Endometrial microvascular endothelial cells (primary cell): ENCODE results near the gene DGLUCY. TPM values are rescaled to one million over a fixed set of nuclear protein-coding genes. Genes with fewer than 3 reads are reported as not detected.
"Not testable (repeated sequence)": the region's sequence is repeated elsewhere in the genome, so short reads cannot be mapped to it uniquely, and the experiment has no call there.

Source experiments
- in situ Hi-C: cut with HindIII; loops from 2 replicates; pipeline ENCODE4 v1.10.0; 2017; ENCODE audit warnings: low sequenced_read_pairs, low pct_unique_long_range_greater_than_20kb; ENCODE audit errors: inconsistent ontology term
- total RNA-seq: library from RNA; depleted of rRNA; stranded (reverse); fragments of >200 nt; gene quantifications from one replicate; pipeline ENCODE4 v1.2.3, GENCODE V29; 2015; ENCODE audit errors: inconsistent ontology term

The DGLUCY gene, protein sequence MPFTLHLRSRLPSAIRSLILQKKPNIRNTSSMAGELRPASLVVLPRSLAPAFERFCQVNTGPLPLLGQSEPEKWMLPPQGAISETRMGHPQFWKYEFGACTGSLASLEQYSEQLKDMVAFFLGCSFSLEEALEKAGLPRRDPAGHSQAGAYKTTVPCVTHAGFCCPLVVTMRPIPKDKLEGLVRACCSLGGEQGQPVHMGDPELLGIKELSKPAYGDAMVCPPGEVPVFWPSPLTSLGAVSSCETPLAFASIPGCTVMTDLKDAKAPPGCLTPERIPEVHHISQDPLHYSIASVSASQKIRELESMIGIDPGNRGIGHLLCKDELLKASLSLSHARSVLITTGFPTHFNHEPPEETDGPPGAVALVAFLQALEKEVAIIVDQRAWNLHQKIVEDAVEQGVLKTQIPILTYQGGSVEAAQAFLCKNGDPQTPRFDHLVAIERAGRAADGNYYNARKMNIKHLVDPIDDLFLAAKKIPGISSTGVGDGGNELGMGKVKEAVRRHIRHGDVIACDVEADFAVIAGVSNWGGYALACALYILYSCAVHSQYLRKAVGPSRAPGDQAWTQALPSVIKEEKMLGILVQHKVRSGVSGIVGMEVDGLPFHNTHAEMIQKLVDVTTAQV
- total RNA-seq = 36.8 TPM

DNA sequence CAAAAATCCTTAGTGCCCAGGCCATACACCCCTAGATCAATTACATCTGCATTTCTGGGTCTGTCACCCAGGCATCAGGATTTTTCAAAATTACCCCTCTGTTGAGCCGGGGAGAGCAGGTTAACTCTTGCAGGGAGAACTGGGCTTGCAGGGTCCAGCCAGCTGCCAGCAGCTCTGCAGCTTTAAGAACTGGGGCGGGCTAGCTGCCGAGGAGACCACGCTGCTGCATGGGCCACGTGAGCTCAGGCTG is at the start of gene DGLUCY:
DGLUCY (plus strand) TSS at position 245 of the 250 bp plus-strand sequence. CDS start 46,222 bp downstream, outside the sequence.
- in situ Hi-C loops = no loop called here

DNA sequence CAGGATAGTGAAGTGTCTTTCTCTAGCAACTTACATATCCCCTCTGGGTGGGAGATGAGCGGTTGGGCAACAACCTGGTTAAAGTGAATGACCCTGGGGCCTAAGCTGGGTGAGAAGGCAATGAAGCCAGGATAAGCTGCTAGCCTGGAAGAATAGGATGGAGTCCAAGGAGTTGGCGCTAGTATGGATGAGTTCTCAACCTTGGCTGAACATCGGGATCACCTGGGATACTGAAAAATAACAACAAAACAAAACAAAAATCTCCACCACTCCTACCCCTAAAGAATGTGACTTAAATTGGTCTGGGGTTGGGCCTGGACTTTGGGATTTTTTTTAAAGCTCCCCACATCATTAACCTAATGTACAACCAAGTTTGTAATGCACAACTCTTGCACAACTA is 48.6 kb upstream of the DGLUCY start:
- in situ Hi-C loops = loop anchor here (25.0 kb wide), 1 partner anchor 222 kb away; no protein-coding TSS in a partner anchor

DNA sequence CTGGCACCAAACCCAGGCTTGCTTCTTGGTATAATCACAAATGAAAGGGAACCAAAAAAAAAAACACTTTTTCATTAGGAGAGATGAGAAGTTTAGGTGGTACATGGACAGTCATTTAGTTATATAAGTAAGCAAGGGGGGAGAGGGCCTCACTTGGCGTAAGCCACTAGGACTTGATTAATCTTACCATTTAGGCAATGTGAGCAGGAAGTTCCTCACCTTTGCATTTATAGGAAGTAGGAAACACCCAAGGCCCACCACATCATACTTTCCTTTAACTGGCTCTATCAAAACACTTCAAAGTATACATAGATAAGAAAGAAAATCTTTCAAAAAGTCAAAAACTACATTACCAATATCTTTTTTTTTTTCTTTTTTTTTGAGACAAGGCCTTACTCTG is 46.7 kb upstream of the DGLUCY start:
- in situ Hi-C loops = loop anchor here (25.0 kb wide), 1 partner anchor 220 kb away; no protein-coding TSS in a partner anchor

DNA sequence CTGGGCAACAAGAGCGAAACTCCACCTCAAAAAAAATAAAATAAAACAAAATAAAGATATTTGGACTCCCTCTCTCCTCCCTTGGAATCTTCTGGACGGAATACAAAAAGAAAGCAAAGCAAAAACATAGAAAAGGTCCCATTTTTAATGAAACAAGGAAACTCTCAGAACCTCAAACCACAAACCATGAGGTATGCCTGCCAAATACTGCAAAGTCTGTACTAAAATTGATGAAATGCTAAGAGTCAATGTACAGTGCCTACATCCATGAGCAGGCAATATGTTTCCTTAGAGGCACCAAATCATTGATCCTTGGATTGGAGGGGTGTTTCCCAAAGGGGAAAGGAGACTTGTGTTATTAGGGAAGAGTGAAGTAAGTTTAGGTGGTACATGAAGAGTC is 45.2 kb upstream of the DGLUCY start:
- in situ Hi-C loops = loop anchor here (25.0 kb wide), 1 partner anchor 219 kb away; no protein-coding TSS in a partner anchor

DNA sequence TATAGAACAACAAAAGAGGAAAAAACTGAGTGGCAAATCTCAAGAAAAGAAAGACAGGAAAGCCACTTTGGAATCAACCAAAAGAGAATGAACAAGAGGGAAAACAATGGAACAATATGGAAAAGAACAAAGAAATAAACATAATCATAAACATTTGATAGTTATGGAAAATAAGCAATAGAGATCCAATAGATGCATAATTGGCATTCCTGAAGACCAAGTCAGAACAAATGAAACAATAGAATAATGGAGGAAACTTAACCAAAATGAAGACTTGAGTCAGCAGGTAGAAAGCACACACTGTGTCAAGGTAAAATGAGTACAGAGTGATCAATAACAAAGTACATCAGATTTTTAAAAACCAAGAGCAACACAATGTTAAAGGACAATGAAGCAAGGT is 43.3 kb upstream of the DGLUCY start:
- in situ Hi-C loops = loop anchor here (25.0 kb wide), 1 partner anchor 217 kb away; no protein-coding TSS in a partner anchor

DNA sequence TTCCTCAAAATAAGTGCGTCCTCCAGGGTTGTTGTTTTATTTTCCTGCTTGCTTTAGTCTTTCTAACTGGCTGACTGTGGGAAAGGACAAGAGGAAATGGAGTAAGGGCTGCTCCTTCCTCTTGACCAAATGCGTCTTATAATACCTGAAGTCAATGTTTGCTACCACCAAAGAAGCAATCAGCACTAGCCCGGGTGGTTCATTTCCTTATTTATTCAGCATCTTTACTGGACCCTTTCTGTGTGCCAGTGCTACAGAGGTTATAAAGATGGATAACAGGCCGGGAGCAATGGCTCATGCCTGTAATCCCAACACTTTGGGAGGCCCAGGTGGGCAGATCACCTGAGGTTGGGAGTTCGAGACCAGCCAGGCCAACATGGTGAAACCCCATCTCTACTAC is 38.3 kb upstream of the DGLUCY start:
- in situ Hi-C loops = no loop called here

DNA sequence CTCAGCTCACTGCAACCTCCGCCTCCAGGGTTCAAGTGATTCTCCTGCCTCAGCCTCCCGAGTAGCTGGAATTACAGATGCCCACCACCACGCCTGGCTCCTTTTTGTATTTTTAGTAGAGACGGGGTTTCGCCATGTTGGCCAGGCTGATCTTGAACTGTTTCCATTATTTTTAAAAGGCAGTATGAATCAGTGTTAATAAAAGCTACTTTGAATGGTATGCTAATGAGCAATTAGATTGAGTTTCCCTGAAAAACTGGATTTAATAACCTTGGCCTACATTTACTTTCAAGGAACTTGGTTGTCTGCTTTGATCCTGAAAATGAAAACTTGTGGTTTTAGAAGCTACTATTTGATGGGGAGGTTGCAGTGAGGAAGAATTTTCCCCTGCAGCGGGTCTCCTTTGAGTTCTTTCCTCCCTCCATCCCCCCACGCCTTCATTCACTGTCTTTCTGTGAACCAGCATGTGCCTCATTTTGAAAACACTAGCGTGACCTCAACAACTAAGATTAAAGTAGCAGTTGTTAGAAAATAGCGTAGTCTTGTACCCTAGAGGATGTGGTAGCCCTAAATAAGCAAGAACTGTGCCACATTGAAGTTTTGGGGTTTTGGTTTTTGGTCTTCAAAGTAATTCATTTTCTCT is 35.7 kb upstream of the DGLUCY start:
- in situ Hi-C loops = no loop called here

DNA sequence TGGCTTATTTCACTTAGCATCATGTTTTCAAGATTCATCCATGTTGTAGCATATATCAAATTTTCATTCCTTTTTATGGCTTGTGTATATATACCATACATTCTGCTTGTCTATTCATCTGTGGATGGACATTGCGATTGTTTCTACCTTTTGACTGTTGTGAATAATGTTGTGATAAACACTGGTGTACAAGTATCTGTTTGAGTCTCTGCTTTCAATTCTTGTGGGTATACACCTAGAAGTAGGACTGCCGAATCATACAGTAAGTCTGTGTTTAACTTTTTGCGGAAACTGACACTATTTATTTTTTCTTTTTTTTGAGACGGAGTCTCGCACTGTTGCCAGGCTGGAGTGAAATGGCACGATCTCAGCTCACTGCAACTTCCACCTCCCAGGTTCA is 33.8 kb upstream of the DGLUCY start:
- in situ Hi-C loops = no loop called here

DNA sequence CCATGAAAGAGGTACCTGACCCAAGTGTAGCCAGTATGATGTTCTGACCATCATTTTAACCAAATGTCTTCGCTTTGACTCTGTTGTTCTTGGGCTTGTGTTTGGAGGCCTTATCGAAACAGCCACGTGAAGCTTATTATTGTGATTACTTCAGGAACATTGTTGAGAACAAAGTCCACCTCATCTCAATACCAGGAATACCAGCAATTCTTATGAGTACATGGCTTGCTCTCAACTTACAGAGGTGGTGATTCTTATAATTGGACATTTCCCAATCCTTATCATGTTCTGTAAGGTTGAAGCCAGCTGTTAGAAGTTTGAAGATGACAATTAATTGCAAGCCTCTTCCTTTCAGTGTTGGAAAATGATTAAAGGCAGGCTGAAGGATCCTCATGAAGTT is 31.6 kb upstream of the DGLUCY start:
- in situ Hi-C loops = no loop called here

DNA sequence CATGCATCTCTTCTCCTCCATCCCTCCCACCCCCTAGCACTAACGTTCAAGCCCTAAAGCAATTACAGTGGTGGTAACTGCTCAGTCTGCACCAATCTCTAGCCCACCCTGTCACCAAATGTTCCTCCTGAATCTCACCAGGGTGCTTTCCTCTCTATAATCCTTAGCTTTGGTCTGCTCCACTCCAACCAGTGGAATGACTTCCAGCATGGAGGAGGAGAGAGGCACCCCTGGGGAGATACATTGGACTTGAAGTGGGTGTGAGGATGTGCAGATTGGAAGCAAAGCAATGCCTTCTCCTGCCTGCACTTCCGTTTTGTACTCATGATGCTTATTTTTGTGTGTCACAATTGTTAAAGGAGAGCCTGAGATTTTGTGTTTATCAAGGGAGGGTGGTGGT is 29.4 kb upstream of the DGLUCY start:
- in situ Hi-C loops = no loop called here

DNA sequence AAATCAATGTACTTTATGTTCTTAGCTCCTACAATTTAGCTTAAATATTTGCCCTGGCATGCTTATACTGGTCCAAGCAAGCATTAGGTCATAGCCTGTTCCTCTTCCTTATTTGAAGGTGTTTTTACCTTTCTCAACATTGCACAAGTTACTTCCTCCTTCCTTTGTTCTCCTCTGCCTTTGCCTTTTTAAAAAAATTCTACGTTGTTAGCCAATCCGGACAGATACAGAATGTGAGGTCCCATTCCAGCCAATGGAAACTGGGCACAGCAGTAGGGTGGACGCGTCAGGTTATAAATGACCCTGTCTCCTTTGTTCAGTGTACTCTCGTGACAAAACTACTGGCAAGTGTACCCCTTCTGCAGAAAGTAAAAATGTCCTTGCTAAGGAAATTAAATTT is 26.4 kb upstream of the DGLUCY start:
- in situ Hi-C loops = not testable (repeated sequence)

DNA sequence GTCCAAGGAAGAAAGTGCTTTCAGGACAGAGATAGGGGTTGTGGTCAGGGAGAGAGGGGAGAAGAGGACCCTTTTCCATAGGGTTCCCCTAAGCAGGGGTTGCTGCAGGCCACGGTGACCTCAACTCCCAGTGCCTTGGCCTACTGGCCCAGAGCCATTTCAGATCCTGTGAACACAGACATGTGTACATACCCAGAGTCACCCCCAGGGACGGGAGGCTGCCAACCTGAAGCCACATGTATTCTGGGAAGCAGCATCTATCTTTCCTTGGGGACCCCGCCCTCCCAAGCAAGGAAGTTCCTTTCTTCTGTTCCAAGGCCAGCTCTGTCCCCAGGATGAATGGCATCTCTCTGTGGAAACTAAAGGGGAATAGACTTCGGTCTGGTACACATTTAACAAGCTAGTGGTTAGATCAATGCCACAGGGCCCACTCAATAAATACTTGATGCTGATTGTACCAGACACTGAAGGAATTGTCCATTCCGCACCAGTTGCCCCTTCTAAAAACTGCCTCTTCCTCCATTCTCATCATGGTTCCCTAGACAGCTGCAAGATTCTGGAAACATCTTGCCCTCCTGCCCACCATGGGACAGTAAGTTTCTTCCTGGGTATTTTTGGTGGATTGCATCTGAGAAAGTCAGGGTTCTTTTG is 25.2 kb upstream of the DGLUCY start:
- in situ Hi-C loops = no loop called here

DNA sequence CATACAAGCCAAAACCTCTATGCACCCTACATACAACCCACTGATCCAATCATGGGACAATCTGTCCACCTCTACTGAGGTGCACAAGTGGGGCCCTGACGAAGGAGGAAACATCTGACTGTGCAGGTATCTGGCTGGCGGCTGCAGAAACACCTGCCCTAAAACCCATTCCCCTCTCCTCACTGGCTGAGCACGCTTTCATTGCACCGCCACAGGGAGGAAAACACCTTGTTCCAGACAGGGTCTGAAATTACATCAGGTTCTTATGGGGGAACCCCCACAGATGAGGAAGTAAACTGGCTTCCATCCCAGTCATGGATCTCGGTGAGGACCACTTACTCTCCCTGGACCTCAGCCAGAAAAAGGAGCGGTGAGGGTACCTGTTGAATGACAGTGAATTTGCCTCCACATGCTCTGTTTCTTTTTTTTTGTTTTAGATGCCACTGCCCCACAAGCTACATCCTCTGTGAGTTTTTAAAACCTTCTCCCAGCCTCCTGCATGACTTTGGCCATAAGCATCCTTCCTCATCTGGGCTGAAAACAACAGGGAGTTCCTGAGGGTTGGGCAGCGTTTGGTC is 23.8 kb upstream of the DGLUCY start:
- in situ Hi-C loops = no loop called here

DNA sequence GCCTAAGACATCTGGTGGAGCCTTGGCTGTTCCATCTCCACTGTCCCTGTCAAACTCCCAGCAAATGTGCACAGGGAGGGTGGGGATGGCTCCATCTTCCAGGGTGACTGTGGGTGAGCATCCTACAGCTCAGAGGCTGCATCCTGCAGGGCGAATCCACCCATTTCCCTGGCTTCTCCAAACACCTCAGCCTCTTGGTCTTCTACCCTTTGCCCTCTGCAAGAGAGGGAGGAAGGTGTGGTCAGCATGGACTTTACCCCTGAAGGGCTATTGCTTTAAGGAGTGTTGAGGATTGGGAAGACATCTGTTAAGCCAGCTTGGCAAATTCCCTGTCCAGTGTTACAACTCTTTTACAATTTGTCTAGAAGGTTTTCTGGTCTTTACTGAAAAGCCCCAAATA is 23.1 kb upstream of the DGLUCY start:
- in situ Hi-C loops = no loop called here

DNA sequence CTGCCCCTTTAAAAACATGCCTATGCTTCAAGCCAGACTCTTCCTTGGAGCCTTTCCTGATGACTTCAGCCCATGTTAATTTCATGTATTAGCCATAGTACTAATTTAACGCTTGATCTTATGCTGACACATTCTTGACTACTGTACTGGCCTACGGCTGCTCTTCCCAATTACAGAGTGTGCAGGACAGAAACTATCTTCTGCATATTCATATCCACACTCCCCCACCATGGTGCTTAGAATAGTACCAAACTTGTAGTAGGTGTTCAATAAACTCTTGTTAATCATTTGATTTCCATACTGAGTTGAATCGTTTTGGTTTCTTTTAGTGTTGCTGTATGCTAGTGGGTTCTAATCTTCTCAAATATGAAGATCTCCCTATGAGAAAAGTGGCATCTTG is 21.8 kb upstream of the DGLUCY start:
- in situ Hi-C loops = no loop called here

DNA sequence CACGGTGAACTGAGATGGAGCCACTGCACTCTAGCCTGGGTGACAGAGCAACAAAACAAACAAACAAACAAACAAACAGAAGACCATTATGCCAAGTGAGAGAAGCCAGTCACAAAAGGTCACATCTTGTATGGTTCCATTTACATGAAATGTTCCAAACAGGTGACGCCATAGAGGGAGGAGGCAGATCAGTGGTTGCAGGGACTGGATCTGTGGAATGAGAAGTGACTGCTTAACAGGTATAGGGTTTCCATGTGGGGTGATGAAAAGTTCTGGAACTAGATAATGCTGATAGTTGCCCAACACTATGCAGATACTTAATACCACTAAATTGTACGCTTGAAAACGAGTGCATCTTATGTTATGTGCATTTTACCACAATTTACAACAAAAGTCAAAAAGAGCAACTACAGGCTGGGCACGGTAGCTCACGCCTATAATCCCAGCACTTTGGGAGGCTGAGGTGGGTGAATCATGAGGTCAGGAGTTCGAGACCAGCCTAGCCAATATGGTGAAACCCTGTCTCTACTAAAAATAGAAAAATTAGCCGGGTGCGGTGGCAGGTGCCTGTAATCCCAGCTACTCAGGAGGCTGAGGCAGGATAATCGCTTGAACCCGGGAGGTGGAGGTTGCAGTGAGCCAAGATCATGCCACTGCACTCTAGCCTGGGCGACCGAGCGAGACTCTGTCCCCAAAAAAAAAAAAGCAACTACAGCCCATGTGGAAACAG is 20.0 kb upstream of the DGLUCY start:
- in situ Hi-C loops = not testable (repeated sequence)

DNA sequence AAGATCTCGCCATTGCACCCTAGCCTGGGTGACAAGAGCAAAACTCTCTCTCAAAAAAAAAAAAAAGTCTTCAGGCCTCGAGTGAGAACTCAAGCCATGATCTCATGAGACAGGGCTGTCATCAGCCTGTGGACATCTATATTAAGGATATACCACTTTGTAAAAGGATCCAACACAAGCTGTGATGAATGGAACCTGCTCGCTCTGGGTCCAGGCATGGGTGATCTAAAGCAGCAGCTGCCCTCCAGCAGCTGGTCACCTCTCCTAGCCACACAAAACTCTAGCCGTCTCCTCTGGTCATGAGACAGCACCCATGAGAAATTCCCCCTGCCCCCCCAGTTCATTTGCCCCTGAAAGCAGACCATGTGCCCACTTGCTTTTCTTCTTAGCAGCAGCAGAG is 19.1 kb upstream of the DGLUCY start:
- in situ Hi-C loops = no loop called here

DNA sequence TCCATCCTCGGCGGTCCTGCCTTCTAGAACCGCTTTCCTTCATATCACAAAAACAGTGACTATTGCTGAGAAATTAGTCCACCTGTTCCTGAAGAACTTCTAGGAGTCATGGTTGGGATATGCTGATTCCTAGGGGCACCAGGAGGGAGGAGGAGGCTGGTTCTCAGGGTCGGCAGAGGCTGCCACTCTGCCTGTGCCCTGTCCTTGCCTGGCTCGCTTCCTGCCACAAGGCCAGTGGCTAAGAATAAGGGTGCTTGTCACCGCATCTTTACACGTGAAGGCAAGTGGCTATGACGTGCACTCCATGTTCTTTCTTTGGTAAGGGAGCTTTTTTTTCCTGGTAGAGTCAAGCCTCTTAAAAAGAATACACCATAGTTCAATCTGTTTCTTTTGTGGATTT is 18.7 kb upstream of the DGLUCY start:
- in situ Hi-C loops = no loop called here

DNA sequence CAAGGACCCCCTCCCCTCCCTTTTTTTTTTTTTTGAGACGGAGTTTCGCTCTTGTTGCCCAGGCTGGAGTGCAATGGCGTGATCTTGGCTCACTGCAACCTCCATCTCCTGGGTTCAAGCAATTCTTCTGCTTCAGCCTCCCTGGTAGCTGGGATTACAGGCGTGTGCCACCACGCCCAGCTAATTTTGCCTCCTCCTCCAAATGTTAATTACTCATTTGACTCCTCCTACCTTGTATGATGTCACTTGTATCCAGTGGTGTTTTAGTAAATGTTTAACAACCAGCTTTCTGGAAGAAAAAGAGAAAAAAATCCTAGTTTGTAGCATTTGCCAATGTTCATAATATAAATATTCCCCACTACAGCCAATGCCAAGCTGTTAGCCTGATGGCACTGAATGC is 16.2 kb upstream of the DGLUCY start:
- in situ Hi-C loops = not testable (repeated sequence)
